ENCODE results near the gene ACTRT2.

Gene ACTRT2

DNA sequence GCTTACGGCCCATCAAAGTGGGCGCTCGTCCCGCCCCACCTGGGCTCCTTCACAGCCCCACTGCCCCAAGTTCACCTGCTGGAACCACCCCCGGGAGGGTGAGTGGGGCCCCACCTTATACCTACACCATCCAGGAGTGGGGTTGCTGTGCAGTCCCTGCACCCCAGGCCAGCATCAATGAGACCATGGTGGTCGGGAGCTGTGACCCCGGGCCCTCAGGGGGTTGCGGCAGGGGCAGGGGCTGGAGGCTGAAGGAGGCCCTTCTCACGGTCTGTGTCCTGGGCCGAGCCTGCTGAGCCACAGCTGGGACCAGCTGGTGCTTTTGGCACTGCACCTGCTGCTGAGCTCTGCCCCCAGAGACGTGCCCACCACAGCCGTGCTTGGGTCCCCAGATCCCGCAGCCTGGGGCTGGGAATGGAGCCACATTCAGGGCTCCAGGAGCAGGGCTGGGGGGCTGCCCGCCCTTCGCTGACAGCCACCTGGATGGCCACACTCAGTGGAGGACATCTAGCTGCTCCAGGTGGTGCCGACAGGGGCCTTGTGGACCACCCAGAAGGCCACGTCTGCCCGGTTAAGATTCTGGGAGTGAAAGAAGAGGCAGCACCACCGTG lies 17.4 kb downstream of the ACTRT2 start:
- Histone ChIP-seq H3K9me3 (ENCODE audit: control insufficient read depth, low read length) (no peaks in the 10 kb centered on the region), H3K27ac (ENCODE audit: insufficient read depth, low read length, poor library complexity, severe bottlenecking) (no peak overlapping the region), H3K4me3 (ENCODE audit: insufficient read depth, low read depth, low read length, poor library complexity, severe bottlenecking) (no peak overlapping the region), H3K27me3 (replicated peaks; ENCODE audit: control insufficient read depth, insufficient read depth, low read length, poor library complexity, severe bottlenecking) (no peaks in the 10 kb centered on the region), H3K36me3 (ENCODE audit: control insufficient read depth, insufficient read depth, low read length) (no peaks in the 10 kb centered on the region), H3K4me1 (ENCODE audit: control insufficient read depth, insufficient read depth, low read length, poor library complexity, severe bottlenecking) (peaks cover 7% of the 10 kb centered on the region)
- DNase-seq: no peak

DNA sequence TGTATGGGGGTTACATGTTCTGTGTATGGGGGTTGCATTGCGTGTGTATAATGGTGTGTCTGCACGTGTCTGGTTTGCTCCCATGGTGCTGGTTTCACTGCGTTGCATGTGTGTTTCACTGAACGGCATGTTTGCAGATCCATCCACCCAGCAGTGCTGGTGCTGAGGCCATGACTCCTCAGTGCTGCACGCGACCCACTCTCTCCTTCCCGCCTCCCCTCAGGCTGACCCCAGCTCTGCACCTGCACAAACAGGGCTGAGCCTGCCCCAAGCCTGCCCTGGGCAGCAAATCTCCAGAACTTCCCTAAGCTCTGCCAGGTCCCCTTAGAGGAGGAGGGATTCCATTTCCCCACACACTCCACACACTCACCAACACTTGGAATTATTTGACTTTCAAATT lies 18.7 kb downstream of the ACTRT2 start:
- Histone ChIP-seq H3K36me3 (ENCODE audit: control insufficient read depth, insufficient read depth, low read length) (no peaks in the 10 kb centered on the region), H3K9me3 (ENCODE audit: control insufficient read depth, low read length) (no peaks in the 10 kb centered on the region), H3K4me1 (ENCODE audit: control insufficient read depth, insufficient read depth, low read length, poor library complexity, severe bottlenecking) (peaks cover 3% of the 10 kb centered on the region), H3K27me3 (replicated peaks; ENCODE audit: control insufficient read depth, insufficient read depth, low read length, poor library complexity, severe bottlenecking) (no peaks in the 10 kb centered on the region), H3K4me3 (ENCODE audit: insufficient read depth, low read depth, low read length, poor library complexity, severe bottlenecking) (no peak overlapping the region), H3K27ac (ENCODE audit: insufficient read depth, low read length, poor library complexity, severe bottlenecking) (no peak overlapping the region)
- DNase-seq: no peak

DNA sequence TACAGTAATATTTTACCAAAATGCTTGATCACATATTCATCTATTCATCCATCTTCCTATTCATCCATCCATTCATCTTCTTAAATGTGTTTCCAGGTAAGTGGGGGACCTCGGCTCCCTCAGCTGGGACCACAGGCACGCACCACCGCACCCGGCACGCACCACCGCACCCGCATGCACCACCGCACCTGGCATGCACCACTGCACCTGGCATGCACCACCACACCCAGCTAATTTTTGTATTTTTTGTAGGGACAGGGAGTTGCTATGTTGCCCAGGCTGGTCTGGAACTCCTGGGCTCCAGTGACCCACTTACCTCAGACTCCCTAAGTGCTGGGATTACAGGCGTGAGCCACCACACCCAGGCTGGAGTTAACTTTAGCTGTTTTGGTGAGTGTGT lies 21.2 kb downstream of the ACTRT2 start:
- H3K27me3 ChIP-seq (replicated peaks; ENCODE audit: control insufficient read depth, insufficient read depth, low read length, poor library complexity, severe bottlenecking): no peaks in the 10 kb centered on the region
- no peak overlapping the region for H3K4me3 ChIP-seq (ENCODE audit: insufficient read depth, low read depth, low read length, poor library complexity, severe bottlenecking)
- H3K4me1 ChIP-seq (ENCODE audit: control insufficient read depth, insufficient read depth, low read length, poor library complexity, severe bottlenecking): peaks cover 3% of the 10 kb centered on the region
- DNase-seq: no peak
- H3K36me3 ChIP-seq (ENCODE audit: control insufficient read depth, insufficient read depth, low read length): no peaks in the 10 kb centered on the region
- no peaks in the 10 kb centered on the region for H3K9me3 ChIP-seq (ENCODE audit: control insufficient read depth, low read length)
- H3K27ac ChIP-seq (ENCODE audit: insufficient read depth, low read length, poor library complexity, severe bottlenecking): no peak overlapping the region

DNA sequence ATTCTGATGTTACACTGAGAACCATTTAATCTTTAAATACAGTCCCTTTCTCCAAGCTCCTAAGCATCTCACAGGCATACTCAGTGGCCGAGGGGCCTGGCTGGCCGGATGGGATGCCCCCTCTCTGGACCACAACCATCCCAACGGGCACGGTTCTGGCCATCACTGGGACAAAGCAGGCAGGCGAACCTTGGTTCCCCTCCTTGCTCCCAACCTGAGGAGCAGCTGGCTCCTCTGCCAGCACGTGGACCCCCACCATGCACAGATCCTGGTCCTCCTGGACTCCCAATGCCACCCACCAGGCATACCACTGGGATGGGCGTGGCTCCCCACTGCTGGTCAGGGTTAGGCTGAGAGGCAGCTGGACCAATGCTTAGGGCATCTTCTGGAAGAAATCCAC lies 27.9 kb downstream of the ACTRT2 start:
- DNase-seq: no peak
- no peaks in the 10 kb centered on the region for H3K36me3 ChIP-seq (ENCODE audit: control insufficient read depth, insufficient read depth, low read length)
- no peak overlapping the region for H3K4me3 ChIP-seq (ENCODE audit: insufficient read depth, low read depth, low read length, poor library complexity, severe bottlenecking)
- no peaks in the 10 kb centered on the region for H3K4me1 ChIP-seq (ENCODE audit: control insufficient read depth, insufficient read depth, low read length, poor library complexity, severe bottlenecking)
- H3K27me3 ChIP-seq (replicated peaks; ENCODE audit: control insufficient read depth, insufficient read depth, low read length, poor library complexity, severe bottlenecking): no peaks in the 10 kb centered on the region
- H3K27ac ChIP-seq (ENCODE audit: insufficient read depth, low read length, poor library complexity, severe bottlenecking): no peak overlapping the region
- H3K9me3 ChIP-seq (ENCODE audit: control insufficient read depth, low read length): no peaks in the 10 kb centered on the region

DNA sequence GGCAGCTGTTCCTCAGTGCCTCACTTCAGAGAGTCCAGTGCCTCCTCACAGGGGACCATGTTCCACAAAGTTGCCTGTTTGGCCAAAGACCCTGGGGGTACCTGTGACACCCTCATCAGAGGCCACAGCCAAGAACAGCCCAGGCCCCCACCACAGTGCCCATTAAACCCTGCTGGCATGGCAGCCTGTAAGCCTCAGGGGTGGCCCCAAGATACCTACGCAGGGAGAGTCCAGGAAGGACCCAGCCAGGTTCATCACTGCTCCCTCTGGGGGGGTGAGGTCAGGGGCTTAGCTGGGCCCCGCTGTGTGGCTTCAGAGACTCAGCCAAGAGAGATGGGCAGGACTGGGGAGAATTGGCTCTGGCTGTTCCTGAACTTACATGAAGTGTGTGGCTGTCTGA lies 28.6 kb downstream of the ACTRT2 start:
- Histone ChIP-seq H3K27ac (ENCODE audit: insufficient read depth, low read length, poor library complexity, severe bottlenecking) (no peak overlapping the region), H3K4me1 (ENCODE audit: control insufficient read depth, insufficient read depth, low read length, poor library complexity, severe bottlenecking) (no peaks in the 10 kb centered on the region), H3K36me3 (ENCODE audit: control insufficient read depth, insufficient read depth, low read length) (no peaks in the 10 kb centered on the region), H3K27me3 (replicated peaks; ENCODE audit: control insufficient read depth, insufficient read depth, low read length, poor library complexity, severe bottlenecking) (no peaks in the 10 kb centered on the region), H3K9me3 (ENCODE audit: control insufficient read depth, low read length) (no peaks in the 10 kb centered on the region), H3K4me3 (ENCODE audit: insufficient read depth, low read depth, low read length, poor library complexity, severe bottlenecking) (no peak overlapping the region)
- no peak for DNase-seq

DNA sequence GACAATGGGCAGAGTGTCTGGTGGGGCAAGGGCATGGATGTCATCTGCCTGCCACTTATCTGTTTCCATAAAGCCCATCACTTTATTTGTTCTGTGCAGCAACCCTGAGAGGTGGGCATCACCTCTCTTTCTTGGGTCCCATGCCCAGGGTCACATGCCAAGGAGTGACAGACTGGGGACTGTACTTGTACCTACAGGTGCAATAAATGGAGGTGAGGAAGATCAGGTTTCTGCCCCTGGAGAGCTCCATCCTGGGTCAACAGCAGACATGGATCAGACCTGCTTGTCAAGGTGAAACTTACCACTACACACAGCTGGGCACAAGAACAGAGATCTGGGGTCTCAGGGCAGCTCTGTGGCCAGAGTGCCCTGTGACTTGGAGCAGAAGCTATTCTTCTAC lies 29.3 kb downstream of the ACTRT2 start:
- Histone ChIP-seq H3K27ac (ENCODE audit: insufficient read depth, low read length, poor library complexity, severe bottlenecking) (no peak overlapping the region), H3K9me3 (ENCODE audit: control insufficient read depth, low read length) (no peaks in the 10 kb centered on the region), H3K27me3 (replicated peaks; ENCODE audit: control insufficient read depth, insufficient read depth, low read length, poor library complexity, severe bottlenecking) (no peaks in the 10 kb centered on the region), H3K36me3 (ENCODE audit: control insufficient read depth, insufficient read depth, low read length) (no peaks in the 10 kb centered on the region), H3K4me3 (ENCODE audit: insufficient read depth, low read depth, low read length, poor library complexity, severe bottlenecking) (no peak overlapping the region), H3K4me1 (ENCODE audit: control insufficient read depth, insufficient read depth, low read length, poor library complexity, severe bottlenecking) (no peaks in the 10 kb centered on the region)
- no peak for DNase-seq

DNA sequence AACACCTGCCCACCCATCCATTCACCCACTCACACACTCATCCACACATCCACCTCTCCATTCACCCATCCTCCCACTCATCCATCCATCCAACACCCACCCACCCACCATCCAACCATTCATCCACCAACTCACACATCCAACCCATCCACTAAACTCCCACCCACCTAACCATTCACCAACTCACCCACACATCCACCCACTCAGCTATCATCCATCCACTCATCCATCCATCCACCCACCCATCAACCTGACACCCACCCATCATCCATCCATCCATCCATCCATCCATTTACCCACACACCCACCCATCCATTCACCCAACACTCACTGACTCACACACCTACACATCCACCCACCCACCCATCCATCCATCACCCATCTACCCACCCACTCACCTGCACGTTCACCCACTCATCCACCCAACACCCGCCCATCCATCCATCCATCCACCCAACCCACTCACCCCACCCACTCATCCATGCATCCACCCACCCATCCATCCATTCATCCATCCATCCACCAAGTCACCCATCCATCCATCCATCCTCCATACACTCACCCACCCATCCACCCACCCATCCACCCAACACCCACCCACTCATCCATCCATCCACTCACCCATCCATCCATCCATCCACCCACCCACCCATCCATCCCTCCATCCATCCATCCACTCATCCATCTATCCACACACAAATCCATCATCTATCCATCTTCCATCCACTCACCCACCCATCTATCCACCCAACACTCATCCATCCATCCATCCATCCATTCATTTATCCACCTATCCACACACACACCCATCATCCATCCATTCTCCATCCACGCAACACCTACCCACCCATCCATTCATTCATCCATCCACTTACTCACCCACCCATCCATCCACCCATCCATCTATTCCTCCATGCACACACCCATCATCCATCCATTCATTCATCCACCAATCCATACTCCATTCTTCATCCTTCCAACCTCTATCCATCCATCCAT lies 30.3 kb downstream of the ACTRT2 start:
- Histone ChIP-seq H3K9me3 (ENCODE audit: control insufficient read depth, low read length) (no peaks in the 10 kb centered on the region), H3K27ac (ENCODE audit: insufficient read depth, low read length, poor library complexity, severe bottlenecking) (no peak overlapping the region), H3K27me3 (replicated peaks; ENCODE audit: control insufficient read depth, insufficient read depth, low read length, poor library complexity, severe bottlenecking) (no peaks in the 10 kb centered on the region)

DNA sequence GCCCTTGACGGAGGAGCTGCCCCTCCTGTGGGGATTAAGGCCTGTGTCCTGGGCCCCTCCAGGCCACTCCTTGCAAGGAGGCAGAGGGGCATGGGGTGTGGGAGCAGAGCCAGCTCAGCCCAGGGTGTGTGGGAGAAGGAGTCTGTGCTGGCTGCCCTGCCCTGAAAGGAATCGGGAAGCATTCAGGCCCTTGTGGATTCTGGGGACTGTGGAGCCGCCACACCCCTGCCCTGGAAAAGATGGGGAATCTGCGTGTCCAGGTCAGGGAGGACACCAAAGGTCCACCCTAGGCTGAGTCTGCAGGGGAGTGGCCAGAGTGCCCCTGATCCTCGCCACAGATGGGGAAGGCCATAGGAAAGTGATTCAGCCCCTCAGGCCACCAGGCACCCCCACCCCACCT lies 31.2 kb downstream of the ACTRT2 start:
- no peaks in the 10 kb centered on the region for H3K4me1 ChIP-seq (ENCODE audit: control insufficient read depth, insufficient read depth, low read length, poor library complexity, severe bottlenecking)
- no peak overlapping the region for H3K4me3 ChIP-seq (ENCODE audit: insufficient read depth, low read depth, low read length, poor library complexity, severe bottlenecking)
- no peak for DNase-seq
- no peaks in the 10 kb centered on the region for H3K9me3 ChIP-seq (ENCODE audit: control insufficient read depth, low read length)
- no peak overlapping the region for H3K27ac ChIP-seq (ENCODE audit: insufficient read depth, low read length, poor library complexity, severe bottlenecking)
- H3K36me3 ChIP-seq (ENCODE audit: control insufficient read depth, insufficient read depth, low read length): no peaks in the 10 kb centered on the region
- no peaks in the 10 kb centered on the region for H3K27me3 ChIP-seq (replicated peaks; ENCODE audit: control insufficient read depth, insufficient read depth, low read length, poor library complexity, severe bottlenecking)

More for the DNA sequence above, 30.3 kb downstream of the ACTRT2 start:
- H3K4me3 ChIP-seq (ENCODE audit: insufficient read depth, low read depth, low read length, poor library complexity, severe bottlenecking): no peak overlapping the region
- DNase-seq: no peak
- H3K4me1 ChIP-seq (ENCODE audit: control insufficient read depth, insufficient read depth, low read length, poor library complexity, severe bottlenecking): no peaks in the 10 kb centered on the region
- H3K36me3 ChIP-seq (ENCODE audit: control insufficient read depth, insufficient read depth, low read length): no peaks in the 10 kb centered on the region

DNA sequence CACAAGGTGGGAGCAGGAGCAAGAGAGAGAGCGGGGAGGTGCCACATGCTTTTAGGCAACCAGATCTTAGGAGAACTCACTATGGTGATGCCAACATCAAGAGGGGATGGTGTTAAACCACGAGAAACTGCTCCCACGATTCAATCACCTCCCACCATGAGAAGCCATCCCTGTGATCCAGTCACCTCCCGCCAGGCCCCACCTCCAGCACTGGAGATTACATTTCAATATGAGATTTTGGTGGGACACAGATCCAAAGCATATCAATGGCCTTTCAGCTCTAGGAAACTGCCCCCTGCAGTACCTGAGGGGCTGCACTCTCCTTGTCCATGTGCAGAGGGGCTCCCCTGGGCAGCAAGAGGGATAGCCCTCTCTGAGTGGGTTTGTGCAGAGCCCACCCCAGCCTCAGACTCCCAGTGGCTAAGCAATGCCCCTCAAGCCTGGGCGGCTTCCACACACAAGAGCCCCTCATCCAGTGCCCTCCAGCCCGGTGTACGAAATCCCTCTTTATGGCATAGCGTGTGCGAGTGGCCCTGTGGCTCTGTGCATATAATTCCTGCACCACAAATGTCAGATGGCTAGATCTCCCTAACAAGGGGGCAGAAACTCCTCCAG lies 32.2 kb downstream of the ACTRT2 start:
- no peaks in the 10 kb centered on the region for H3K9me3 ChIP-seq (ENCODE audit: control insufficient read depth, low read length)
- H3K27me3 ChIP-seq (replicated peaks; ENCODE audit: control insufficient read depth, insufficient read depth, low read length, poor library complexity, severe bottlenecking): no peaks in the 10 kb centered on the region
- no peak overlapping the region for H3K27ac ChIP-seq (ENCODE audit: insufficient read depth, low read length, poor library complexity, severe bottlenecking)
- no peak overlapping the region for H3K4me3 ChIP-seq (ENCODE audit: insufficient read depth, low read depth, low read length, poor library complexity, severe bottlenecking)
- no peaks in the 10 kb centered on the region for H3K36me3 ChIP-seq (ENCODE audit: control insufficient read depth, insufficient read depth, low read length)
- DNase-seq: no peak
- no peaks in the 10 kb centered on the region for H3K4me1 ChIP-seq (ENCODE audit: control insufficient read depth, insufficient read depth, low read length, poor library complexity, severe bottlenecking)

DNA sequence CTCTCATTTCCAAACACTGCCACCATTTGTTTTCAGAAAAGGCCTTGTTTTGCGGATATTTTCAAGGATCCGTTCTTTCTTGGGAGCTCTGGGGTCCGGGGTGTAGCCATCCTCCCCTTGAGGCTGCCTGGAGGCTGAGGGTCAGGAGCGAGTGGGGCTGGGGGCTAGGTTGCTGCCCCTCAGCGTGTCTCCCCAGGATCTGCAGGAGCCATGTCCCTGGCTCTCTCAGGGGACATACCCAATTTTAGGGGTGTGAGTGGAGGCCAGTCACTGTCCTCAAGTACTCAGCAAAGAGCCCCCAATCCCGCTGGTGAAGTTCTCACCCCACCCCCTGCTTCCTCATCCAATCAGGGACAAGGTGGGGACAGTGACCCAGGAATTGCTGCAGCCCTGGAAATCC lies 32.7 kb downstream of the ACTRT2 start:
- Histone ChIP-seq H3K4me3 (ENCODE audit: insufficient read depth, low read depth, low read length, poor library complexity, severe bottlenecking) (no peak overlapping the region), H3K9me3 (ENCODE audit: control insufficient read depth, low read length) (no peaks in the 10 kb centered on the region), H3K36me3 (ENCODE audit: control insufficient read depth, insufficient read depth, low read length) (no peaks in the 10 kb centered on the region), H3K27ac (ENCODE audit: insufficient read depth, low read length, poor library complexity, severe bottlenecking) (no peak overlapping the region), H3K27me3 (replicated peaks; ENCODE audit: control insufficient read depth, insufficient read depth, low read length, poor library complexity, severe bottlenecking) (no peaks in the 10 kb centered on the region), H3K4me1 (ENCODE audit: control insufficient read depth, insufficient read depth, low read length, poor library complexity, severe bottlenecking) (no peaks in the 10 kb centered on the region)
- no peak for DNase-seq
